RCC 7860 (cell line): ENCODE results near the gene PRRT1B.

Source experiments
- DNase-seq: peaks from one replicate; pipeline ENCODE4 v3.0.0-alpha.2; 2015; ENCODE audit warnings: low spot score
- FAIRE-seq: peaks from 2 replicates; lab custom pipeline; 2012; peaks lifted over from hg19 to GRCh38; lab: Jason Lieb, UNC

Gene PRRT1B

GRCh38 chr9:131593936-131594665, 48.8 kb downstream of the PRRT1B start:
- no peak for DNase-seq
- FAIRE-seq = no peak

GRCh38 chr9:131594906-131595665, 49.8 kb downstream of the PRRT1B start:
- DNase-seq = no peak
- no peak for FAIRE-seq

- FAIRE-seq (no peak), DNase-seq (no peak)
Observed at GRCh38 chr9:131595696-131596429, 50.5 kb downstream of the PRRT1B start.

- no peak for FAIRE-seq
Observed at GRCh38 chr9:131596430-131596743, 51.1 kb downstream of the PRRT1B start.

GRCh38 chr9:131597246-131597645, 51.9 kb downstream of the PRRT1B start:
- DNase-seq = no peak
- FAIRE-seq = no peak

More at GRCh38 chr9:131596430-131596743, 51.1 kb downstream of the PRRT1B start:
- no peak for DNase-seq

- no peak for DNase-seq
- FAIRE-seq = no peak
Observed at GRCh38 chr9:131598121-131598520, 52.8 kb downstream of the PRRT1B start.

- DNase-seq (no peak), FAIRE-seq (no peak)
Observed at GRCh38 chr9:131601683-131602181, 56.4 kb downstream of the PRRT1B start.

- DNase-seq (no peak), FAIRE-seq (no peak)
Observed at GRCh38 chr9:131603199-131603598, 57.9 kb downstream of the PRRT1B start.

- DNase-seq = no peak
- no peak for FAIRE-seq
Observed at GRCh38 chr9:131603711-131604439, 58.6 kb downstream of the PRRT1B start.

GRCh38 chr9:131605770-131606590, 60.7 kb downstream of the PRRT1B start:
- DNase-seq = no peak
- no peak for FAIRE-seq

GRCh38 chr9:131606896-131607567, 61.7 kb downstream of the PRRT1B start:
- no peak for FAIRE-seq
- no peak for DNase-seq

- FAIRE-seq (no peak), DNase-seq (no peak)
Observed at GRCh38 chr9:131607591-131607990, 62.3 kb downstream of the PRRT1B start.

GRCh38 chr9:131608493-131609037, 63.2 kb downstream of the PRRT1B start:
- DNase-seq (peak; percentile 60), FAIRE-seq (no peak)
